Stomach (tissue), 4 donors: Measurements from ENCODE around the gene AVEN.

Experiments used
- EP300 ChIP-seq: sonication (generic); formaldehyde crosslinking; IDR thresholded peaks from one replicate; pipeline ENCODE4 v1.6.1; 2017; ENCODE audit warnings: antibody characterized with exemption
- POLR2A ChIP-seq, 4 donors: fragments of 450-650 bp; IDR thresholded peaks; one replicate each; pipeline ENCODE4 v1.6.1; 2016; ENCODE audit warnings: antibody characterized with exemption in 4 of 4, control low read depth in 2 of 4, mild to moderate bottlenecking in 1 of 4, moderate library complexity in 1 of 4
- POLR2AphosphoS5 ChIP-seq, 3 donors: sonication (generic); formaldehyde crosslinking; IDR thresholded peaks; one replicate each; pipeline ENCODE4 v1.6.1; 2016; ENCODE audit warnings: antibody characterized with exemption in 3 of 3
- TF ChIP-seq, protein P1 (sequence below), 7 experiments: fragments of 450-650 bp in 4 of 7; fragments of 200-600 bp in 3 of 7; sonication (generic) in 3 of 7; IDR thresholded peaks; one replicate each; pipeline ENCODE4 v1.5.1; 2016 to 2019; ENCODE audit warnings: antibody characterized with exemption in 7 of 7, control low read depth in 2 of 7, mild to moderate bottlenecking in 1 of 7

- TF ChIP-seq POLR2AphosphoS5 (IDR thresholded peaks at IDR 0.05) (no peak), POLR2A (IDR thresholded peaks at IDR 0.05) (no peak), EP300 (no peak)
- TF ChIP-seq, protein P1, sequence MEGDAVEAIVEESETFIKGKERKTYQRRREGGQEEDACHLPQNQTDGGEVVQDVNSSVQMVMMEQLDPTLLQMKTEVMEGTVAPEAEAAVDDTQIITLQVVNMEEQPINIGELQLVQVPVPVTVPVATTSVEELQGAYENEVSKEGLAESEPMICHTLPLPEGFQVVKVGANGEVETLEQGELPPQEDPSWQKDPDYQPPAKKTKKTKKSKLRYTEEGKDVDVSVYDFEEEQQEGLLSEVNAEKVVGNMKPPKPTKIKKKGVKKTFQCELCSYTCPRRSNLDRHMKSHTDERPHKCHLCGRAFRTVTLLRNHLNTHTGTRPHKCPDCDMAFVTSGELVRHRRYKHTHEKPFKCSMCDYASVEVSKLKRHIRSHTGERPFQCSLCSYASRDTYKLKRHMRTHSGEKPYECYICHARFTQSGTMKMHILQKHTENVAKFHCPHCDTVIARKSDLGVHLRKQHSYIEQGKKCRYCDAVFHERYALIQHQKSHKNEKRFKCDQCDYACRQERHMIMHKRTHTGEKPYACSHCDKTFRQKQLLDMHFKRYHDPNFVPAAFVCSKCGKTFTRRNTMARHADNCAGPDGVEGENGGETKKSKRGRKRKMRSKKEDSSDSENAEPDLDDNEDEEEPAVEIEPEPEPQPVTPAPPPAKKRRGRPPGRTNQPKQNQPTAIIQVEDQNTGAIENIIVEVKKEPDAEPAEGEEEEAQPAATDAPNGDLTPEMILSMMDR (IDR thresholded peaks at IDR 0.05), result no peak
These were observed 137.0 kb downstream of the AVEN start for GRCh38 chr15:33902043-33902442.
